ENCODE measurements around the gene ATF5. TPM values are rescaled to one million over a fixed set of nuclear protein-coding genes. Genes with fewer than 3 reads are reported as not detected.

Gene ATF5
- total and polyA plus RNA-seq, 10 of the 15 experiments (the other 5 are each of a cell fraction or from before 2014, with no cell fraction given), result 9.1 to 133 (median 24.0) TPM

DNA sequence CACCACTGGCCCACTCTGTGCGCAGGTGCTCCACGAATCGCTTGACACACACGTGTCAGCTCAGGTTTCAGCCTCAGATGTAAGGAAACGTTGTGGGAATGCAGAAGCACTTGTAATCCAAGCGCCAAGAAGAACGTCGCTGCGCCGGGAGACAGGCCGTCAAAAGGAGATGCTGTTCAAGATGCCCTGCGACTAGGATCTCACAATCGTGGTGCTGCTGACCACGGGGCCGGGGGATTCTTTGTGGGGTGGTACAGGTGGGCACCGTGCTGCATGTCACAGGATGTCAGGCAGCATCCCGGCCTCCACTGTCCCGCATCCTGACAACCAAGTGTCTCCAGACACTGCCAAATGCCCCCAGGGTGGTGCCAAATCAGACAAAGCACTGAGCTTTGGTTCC, 48.9 kb downstream of the ATF5 start (continued):
- TF ChIP-seq, protein P1, sequence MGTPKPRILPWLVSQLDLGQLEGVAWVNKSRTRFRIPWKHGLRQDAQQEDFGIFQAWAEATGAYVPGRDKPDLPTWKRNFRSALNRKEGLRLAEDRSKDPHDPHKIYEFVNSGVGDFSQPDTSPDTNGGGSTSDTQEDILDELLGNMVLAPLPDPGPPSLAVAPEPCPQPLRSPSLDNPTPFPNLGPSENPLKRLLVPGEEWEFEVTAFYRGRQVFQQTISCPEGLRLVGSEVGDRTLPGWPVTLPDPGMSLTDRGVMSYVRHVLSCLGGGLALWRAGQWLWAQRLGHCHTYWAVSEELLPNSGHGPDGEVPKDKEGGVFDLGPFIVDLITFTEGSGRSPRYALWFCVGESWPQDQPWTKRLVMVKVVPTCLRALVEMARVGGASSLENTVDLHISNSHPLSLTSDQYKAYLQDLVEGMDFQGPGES (IDR thresholded peaks at IDR 0.05), result no peak
- no peak for TF ChIP-seq CHD1 (IDR thresholded peaks at IDR 0.05; ENCODE audit: low read depth, low read length)
- TF ChIP-seq SMC3 (IDR thresholded peaks at IDR 0.05; ENCODE audit: borderline replicate concordance, low read length), result no peak
- TF ChIP-seq YY1 (IDR thresholded peaks at IDR 0.05; ENCODE audit: low read depth, low read length), result no peak
- no peak for TF ChIP-seq MXI1 (IDR thresholded peaks at IDR 0.05; ENCODE audit: low read depth, low read length)
- no peak for TF ChIP-seq NFXL1 (IDR thresholded peaks at IDR 0.05; ENCODE audit: borderline replicate concordance)
- TF ChIP-seq POLR2AphosphoS2 (IDR thresholded peaks at IDR 0.05; ENCODE audit: low read depth, low read length), result no peak
- TF ChIP-seq, protein P2, sequence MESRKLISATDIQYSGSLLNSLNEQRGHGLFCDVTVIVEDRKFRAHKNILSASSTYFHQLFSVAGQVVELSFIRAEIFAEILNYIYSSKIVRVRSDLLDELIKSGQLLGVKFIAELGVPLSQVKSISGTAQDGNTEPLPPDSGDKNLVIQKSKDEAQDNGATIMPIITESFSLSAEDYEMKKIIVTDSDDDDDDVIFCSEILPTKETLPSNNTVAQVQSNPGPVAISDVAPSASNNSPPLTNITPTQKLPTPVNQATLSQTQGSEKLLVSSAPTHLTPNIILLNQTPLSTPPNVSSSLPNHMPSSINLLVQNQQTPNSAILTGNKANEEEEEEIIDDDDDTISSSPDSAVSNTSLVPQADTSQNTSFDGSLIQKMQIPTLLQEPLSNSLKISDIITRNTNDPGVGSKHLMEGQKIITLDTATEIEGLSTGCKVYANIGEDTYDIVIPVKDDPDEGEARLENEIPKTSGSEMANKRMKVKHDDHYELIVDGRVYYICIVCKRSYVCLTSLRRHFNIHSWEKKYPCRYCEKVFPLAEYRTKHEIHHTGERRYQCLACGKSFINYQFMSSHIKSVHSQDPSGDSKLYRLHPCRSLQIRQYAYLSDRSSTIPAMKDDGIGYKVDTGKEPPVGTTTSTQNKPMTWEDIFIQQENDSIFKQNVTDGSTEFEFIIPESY (IDR thresholded peaks at IDR 0.05), result no peak
- TF ChIP-seq RAD21 (IDR thresholded peaks at IDR 0.05; ENCODE audit: insufficient read depth, low read depth, low read length), result no peak
- TF ChIP-seq MEF2A (IDR thresholded peaks at IDR 0.05; ENCODE audit: insufficient read depth, low read depth, low read length), result no peak
- TF ChIP-seq TCF12 (IDR thresholded peaks at IDR 0.05; ENCODE audit: low read depth, low read length), result no peak

DNA sequence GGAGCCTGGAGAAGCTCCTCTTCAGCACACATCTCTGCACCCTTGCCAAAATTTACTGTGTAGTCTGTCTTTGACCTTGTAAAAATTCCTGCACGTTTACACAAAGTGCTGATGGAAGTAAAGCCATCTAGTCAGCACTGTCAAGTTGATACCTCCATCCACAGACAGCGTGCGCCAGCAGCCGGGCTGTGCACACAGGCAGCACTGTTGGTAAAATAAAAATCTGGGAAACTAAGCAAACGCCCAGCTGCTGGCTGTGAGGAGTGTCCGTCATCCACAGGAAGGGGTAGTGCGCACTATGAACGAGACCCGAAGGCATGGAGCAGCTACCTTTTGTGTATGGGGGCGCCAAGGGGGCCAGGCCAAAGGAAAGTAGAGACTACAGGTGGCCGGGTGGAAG, 49.3 kb downstream of the ATF5 start:
- BruUV-seq (replicated peaks), result no TSS peak
- in situ Hi-C loops (cut with MboI), result no loop called here

More for the DNA sequence above, 49.3 kb downstream of the ATF5 start:
- Histone ChIP-seq H3K27me3 (replicated peaks in 1 of 2; ENCODE audit: control insufficient read depth in 2 of 2, insufficient read depth in 2 of 2, low read length in 1 of 2) (no peaks in the 10 kb centered on the region), H3K9ac (ENCODE audit: control insufficient read depth, insufficient read depth, low read length) (no peak overlapping the region), H2AFZ (ENCODE audit: control insufficient read depth, low read depth, low read length) (no peak overlapping the region), H3K4me2 (ENCODE audit: control insufficient read depth, insufficient read depth) (no peak overlapping the region), H3K27ac (ENCODE audit: control insufficient read depth, insufficient read depth) (no peak overlapping the region), H3K9me3 (replicated peaks; ENCODE audit: control insufficient read depth, insufficient read depth, low read length) (no peaks in the 10 kb centered on the region), H3K36me3 (ENCODE audit: control insufficient read depth in 2 of 2, insufficient read depth in 2 of 2, low read length in 1 of 2) (no peaks in the 10 kb centered on the region; a peak in 1 of 4 replicates), H3K4me3 (no peak overlapping the region), H4K20me1 (ENCODE audit: control insufficient read depth, insufficient read depth) (0 out of 2 replicates have a peak, but pooled peaks cover 2% of the 10 kb centered on the region), H3K4me1 (ENCODE audit: control insufficient read depth, insufficient read depth, low read length) (no peaks in the 10 kb centered on the region), H3K79me2 (ENCODE audit: control insufficient read depth, insufficient read depth, low read length) (no peaks in the 10 kb centered on the region)
- ChIA-PET RAD21 (ENCODE audit: unreplicated experiment) (interaction anchor here (2.0 kb wide), 1 partner anchor 40 kb away, joined by 4 read pairs; no protein-coding TSS in a partner anchor), SMC1A (ENCODE audit: uncharacterized antibody, unreplicated experiment) (no interaction called here), POLR2A (interaction anchor here (1.0 kb wide), 1 partner anchor 21 kb away, joined by 3 read pairs; no protein-coding TSS in a partner anchor), CTCF (no interaction called here)
- DNase-seq (ENCODE audit: low read depth, low spot score), result no peak
- no peak for ATAC-seq
- WGBS (ENCODE audit: insufficient coverage, insufficient replicate concordance, low lambda C conversion rate, missing lambda C conversion rate), result 74% methylated on average over 11 of the region's 11 CpGs
- TF ChIP-seq IRF4 (IDR thresholded peaks at IDR 0.05; ENCODE audit: low read depth, low read length) (no peak), LARP7 (IDR thresholded peaks at IDR 0.05) (no peak), RELA (IDR thresholded peaks at IDR 0.05; ENCODE audit: borderline replicate concordance, partially characterized antibody) (no peak), STAT3 (IDR thresholded peaks at IDR 0.05; ENCODE audit: low read depth, low read length) (no peak)
- intact Hi-C loops (cut with micrococcal nuclease; ENCODE audit: unreplicated experiment), result no loop called here
- FAIRE-seq, result no peak
